Ureter (tissue), 1 donor: Measurements from ENCODE around the gene FRMD4B. TPM values are rescaled to one million over a fixed set of nuclear protein-coding genes. Genes with fewer than 3 reads are reported as not detected.
"Not testable (repeated sequence)": the region's sequence is repeated elsewhere in the genome, so short reads cannot be mapped to it uniquely, and the experiment has no call there.

ENCODE experiments used
- DNase-seq: peaks from one replicate; pipeline ENCODE4 v3.0.0-alpha.2; 2020; ENCODE audit warnings: low spot score
- total RNA-seq: library from RNA; stranded (reverse); gene quantifications from one replicate; pipeline ENCODE4 v1.2.4, GENCODE V29; 2023
- donor health status: DM: yes; HTN: yes; CAD: no.

FRMD4B gene
- total RNA-seq, 1 donor from 2014 or later = 28.6 TPM

DNA sequence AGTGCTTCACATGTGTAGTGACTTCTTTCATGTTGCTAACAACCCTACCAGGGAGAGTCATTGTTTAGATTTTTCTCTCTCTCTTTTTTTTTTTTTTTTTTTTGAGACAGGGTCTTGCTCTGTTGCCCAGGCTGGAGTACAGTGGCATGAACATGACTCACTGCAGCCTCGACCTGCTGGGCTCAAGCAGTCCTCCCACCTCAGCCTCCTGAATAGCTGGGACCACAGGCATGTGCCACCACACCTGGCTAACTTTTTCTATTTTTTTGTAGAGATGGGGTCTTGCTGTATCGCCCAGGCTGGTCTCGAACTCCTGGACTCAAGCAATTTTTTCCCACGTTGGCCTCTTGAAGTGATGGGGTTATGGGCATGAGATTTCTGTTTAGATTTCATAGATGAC, 63.4 kb downstream of the FRMD4B start:
- DNase-seq = not testable (repeated sequence)

DNA sequence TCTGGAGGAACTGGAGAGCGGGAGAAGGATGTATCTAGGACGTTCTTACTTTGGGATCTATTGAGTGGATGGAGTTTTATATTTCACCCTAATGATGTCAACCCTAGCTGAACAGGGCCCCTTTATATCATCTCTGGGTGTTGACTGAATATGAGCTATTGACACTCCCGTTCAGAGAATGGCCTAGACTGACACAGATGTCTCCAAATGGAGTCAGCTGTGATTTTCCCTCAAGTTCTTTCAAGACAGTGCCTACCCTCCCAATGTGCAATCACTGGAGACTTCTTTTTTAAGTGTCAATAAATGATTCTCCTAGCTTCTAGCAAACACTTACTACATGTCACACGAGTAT, 63.8 kb downstream of the FRMD4B start:
- DNase-seq = no peak

DNA sequence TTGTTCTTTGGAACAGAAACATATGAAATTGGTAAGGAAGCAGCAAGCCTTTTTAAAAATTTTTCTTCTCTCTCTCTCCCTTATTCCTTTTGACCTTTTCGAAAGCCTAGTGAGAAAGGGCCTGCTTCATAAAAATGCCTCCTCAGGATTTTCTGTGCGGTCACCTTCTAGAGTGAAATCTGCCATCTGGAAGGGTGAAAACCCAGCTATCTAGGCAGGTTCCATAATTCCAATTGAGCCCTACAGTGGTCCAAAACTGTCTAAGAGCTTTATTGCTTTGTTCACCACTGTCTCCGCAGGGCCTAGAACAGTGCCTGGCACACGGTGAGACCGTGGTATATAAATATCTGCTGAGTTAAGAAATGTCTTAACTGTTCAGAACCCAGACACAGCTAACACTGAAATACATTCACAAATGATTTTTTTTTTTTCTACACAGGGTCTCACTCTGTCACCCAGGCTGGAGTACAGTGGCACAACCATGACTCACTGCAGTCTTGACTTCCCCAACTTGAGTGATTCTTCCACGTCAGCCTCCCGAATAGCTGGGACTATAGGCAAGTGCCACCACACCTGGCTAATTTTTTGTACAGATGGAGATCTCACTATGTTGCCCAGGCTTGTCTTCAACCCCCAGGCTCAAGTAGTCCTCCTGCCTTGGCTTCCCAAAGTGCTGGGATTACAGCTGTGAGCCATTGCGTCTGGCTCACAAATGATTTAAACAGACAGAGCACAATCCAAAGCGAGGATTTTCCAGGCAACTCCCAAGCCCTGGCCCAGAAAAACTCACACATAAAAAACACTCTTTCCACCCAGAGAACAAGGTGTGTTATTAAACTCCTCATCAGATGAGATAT, 64.4 kb downstream of the FRMD4B start:
- DNase-seq = no peak

DNA sequence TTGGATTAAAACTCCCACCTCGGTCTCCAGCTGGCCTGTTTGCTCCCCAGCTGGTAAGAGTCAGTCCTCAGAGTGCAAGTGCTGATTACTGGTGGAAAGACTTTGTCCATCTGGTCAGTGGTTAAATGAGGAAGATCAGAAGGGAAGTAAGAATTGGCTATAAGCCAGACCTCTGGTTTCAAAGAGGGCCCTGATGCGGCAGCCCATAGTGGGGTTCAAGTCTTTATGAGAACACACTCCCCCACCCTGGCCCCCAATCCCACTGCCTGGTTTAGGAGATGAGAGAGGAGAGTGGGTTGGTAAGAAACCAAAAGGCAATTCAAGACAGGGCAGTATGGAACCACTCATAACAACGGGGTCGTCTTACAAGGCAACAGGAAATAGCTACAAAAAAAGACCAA, 65.0 kb downstream of the FRMD4B start:
- DNase-seq = no peak

DNA sequence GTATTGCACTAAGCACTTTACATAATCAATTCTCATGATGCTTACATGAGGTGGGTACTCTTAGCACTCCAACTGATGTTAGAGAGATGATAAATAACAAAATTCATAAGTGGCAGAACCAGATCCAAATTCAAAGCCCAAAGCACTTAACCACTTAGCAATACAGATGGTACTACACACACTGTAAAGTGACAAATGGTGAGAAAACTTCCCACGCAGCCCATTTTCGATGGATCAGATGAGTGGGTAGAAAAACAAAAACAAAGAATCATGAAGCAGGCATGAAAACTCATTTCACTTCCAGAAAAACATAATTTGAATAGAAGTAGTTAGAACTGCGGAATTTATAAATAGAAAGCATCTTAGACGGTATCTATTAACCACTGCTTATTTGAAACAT, 66.2 kb downstream of the FRMD4B start:
- DNase-seq = no peak

GRCh38 chr3:69318410-69318809, 67.5 kb downstream of the FRMD4B start:
- no peak for DNase-seq

DNA sequence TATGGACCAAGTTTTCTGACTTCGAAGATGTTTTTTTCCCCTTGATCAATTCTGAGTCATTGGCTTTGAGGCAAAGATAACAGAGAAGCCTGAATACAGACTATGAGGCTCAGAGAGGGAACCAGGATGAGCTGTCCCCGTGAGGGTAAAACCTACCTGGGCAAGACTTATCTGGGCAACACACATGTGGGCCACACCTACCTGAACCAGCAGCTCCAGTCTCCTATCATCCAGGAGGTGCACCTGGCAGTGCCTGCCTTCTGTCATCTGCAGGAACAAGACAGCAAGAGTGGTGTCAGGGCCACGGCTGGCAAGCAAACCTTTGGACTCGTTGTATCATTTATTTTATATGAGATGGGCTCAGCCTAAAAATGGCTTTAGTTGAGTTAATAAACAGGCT, 72.6 kb downstream of the FRMD4B start:
- no peak for DNase-seq

DNA sequence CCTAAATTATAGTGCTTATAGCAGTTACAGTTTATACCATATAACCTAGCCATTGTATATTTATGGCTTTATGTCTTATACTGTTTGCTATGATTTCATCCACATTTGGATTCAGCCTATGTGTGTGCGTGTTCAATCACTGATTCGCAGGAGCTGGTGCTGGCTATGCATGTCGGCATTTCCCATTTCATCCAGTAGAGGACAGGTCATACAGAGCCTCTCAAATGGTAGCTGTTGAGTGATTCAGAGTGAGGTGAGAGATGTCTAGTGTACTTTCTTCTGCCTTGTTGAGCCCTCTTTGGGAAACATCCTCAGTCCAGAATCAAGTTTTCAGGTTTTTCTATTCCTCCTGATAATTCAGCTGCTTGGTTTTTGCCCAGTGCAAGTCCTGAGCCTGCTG, 76.1 kb downstream of the FRMD4B start:
- no peak for DNase-seq

DNA sequence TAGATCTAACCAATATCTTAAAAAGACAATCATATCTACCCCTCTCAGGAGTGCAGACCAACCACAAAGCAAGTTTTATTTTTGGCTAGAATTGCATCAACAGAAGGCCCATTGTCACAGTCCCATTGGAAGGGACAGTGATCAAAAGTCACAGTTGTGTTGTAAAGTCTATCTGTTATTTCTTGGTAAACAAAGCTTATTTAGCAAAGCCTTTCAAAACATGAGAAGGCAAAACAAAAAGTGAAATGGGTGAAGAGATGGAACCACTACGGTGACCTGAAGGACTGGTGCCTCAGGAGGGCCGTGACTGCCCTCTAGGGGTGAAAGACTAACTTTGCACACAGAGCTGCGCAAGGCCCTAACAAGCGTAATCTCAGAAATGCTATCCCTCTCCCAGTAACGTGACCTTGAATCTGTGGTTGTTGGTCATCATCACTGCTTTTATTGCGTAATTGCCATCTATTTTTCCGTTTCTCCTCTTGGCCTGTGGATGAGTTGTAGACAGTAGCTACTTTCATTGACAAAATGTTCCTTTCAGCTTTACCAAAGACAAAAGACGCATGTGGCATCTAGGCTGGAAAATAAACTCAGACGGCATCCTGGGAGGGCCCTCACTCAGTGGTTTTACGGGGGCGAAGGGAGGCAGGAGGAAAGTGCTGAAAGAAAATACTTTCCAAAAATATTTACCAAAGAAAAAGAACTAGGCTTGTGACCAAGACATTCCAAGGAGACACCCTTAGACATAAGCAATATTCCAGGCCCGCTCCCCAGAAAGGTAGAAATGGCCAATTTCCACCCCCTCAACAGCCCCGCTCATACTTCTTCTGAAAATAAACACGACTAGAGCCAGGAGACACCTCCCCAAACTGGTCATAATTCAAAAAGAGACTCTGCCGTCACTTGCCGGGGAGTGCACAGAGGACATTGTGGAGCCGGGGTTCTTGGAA, 79.4 kb downstream of the FRMD4B start:
- peak; percentile 82 for DNase-seq

DNA sequence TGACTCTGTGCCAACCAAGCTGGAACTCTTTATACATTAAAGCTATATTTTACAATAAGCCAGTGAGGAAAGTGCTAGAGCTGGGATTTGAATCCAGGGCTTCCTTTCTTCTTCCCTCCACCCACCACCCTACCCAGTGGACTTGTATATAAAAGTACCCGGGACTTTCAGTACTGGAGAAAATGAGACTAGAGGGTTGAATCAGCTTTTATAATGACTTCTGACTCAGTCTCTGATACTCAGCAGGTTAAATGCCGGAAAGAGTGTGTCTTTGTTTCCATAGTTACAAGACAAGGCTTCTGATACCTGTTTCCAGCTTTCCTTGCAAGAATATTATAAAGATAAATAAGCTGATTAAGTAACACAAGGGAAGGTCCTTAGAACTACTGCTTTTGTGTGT, 80.9 kb downstream of the FRMD4B start:
- no peak for DNase-seq

DNA sequence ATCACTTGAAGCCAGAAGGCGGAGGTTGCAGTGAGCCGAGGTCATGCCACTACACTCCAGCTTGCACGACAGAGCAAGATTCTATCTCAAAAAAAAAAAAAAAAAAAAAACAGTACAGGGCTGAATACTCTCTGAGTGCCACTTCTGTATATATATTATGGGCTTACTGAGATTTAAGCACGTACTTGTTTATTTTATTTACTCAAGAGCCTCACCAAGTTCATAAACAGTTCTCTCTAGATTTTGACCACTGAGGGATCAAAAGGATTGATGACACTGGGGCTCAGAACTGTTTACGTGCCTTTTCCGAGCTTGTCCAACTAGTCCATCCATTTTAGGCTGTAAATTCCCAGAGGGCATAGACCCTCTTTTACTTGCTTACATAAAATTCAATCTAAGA, 81.5 kb downstream of the FRMD4B start:
- DNase-seq = no peak

DNA sequence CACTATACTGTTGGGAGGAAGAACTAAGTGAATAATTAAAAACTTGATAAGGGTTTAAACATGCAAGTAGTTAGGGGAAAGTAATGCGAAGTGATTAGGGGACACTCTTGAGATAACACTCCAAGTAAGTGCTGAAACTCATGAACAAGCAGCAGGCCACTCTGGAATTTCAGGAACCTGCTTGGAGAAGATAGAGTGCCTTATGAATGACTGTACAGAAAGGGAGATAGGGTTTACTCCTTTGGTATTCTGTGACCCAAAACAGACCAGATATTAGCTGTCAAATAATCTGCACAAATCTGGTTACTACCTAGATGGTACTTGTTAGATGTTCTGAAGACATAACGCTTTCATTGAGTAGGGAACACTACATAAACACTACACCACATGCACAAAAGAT, 85.6 kb downstream of the FRMD4B start:
- DNase-seq = no peak

- DNase-seq = no peak
Measured at GRCh38 chr3:69299344-69299743, 86.5 kb downstream of the FRMD4B start.

GRCh38 chr3:69297501-69297900, 88.4 kb downstream of the FRMD4B start:
- DNase-seq = no peak

GRCh38 chr3:69296995-69297394, 88.9 kb downstream of the FRMD4B start:
- DNase-seq = no peak

- no peak for DNase-seq
Measured at GRCh38 chr3:69294014-69294766, 91.7 kb downstream of the FRMD4B start.

DNA sequence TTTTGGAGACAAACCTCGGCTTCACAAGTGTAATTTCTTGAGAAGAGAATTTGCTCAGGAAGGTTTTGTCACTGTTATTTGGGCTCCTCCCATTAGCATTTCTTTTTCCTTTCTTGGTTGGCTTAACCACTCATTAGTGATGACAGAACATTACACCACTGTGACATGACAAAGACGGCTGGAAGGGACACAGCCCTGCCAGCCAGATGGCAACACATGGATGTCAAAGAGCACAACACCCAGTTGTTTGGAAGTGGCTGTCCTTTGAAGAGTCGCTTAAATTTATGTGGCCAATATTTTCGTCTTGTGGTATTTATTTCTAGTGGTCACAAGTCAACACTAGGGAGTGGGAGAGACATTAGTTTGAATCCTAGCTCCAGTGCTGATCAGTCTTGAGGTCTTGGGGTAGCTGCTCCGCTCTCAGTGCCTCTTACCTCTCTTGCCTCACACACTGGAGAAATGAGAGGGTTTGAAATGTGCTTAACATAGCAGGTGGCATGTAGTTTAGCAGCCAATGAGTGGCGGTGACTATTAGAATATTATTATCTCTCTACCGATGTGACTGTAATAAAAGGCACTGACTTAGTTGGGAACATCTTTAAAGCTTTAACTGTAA, 92.8 kb downstream of the FRMD4B start:
- DNase-seq = no peak

- no peak for DNase-seq
Measured at GRCh38 chr3:69292185-69292584, 93.7 kb downstream of the FRMD4B start.

DNA sequence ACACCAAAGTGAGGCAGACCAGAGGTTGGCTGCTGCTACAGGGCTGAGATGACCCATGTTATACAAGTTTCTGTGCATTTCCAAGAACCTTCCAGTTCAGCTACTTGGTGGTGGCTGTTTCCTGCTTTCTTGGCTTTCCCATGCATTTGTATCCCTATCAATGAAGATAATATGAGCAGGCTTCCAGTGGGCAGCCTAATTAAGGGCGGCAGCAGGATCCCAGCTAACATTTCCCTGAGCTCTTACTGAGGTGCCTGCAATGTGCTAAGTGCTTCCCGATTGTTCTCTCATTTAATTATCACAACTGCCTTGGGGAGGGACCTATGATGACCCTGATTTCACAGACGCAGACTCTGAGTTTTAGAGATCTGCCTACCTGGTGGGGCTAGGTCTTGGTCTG, 95.5 kb downstream of the FRMD4B start:
- DNase-seq = no peak

GRCh38 chr3:69290006-69290405, 95.9 kb downstream of the FRMD4B start:
- DNase-seq = no peak

GRCh38 chr3:69288161-69288895, 97.6 kb downstream of the FRMD4B start:
- DNase-seq = no peak
